ENCODE data around the gene FILIP1L. TPM values are rescaled to one million over a fixed set of nuclear protein-coding genes. Genes with fewer than 3 reads are reported as not detected.

Gene FILIP1L
- total and polyA plus RNA-seq, 2 of the 13 experiments (the other 11 are each of a cell fraction or from before 2014, with no cell fraction given) = 8.1 to 187 TPM

DNA sequence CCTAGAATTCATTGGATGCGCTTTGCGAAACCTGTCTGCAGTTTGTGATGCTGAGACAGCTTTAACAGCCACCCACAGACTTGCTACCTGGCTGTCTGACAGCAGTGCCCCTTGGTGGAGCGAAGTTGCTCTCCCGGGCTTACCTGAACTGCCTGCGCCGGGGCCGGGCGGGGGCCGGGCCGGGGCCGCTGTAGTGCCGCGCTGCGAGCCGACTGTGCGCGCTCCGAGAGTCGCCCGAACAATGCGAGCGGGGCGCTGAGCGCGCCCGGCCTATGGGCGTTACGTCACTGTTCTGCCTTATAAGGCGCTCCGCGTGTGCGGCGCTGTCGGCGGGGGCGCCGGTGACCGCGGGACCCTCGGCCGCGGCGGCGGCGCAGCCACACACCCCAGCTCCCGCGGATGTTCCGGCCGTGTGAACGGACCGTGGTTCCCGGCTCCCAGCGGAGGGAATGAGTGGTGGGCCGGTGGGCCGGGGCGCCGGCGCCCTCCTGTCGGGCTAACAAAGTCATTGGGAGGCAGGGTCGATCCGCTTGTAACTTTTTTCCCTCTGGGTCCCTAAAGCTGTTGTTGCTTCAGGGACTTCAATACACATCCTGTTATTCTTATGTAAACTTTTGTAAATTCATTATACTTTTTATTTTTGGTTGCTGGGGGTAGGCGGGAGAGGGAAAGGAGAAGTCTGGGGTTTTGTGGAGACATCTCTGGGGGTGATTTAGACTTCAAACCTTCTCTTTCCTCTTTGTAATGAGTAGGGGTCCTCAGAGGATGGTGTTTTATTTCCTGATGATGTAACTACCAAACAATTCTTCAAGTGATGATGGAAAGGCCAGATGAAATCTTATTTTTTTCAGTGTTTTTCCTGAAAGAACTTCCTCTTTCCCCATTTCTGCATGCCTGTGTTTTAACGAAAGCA is 238.1 kb downstream of the FILIP1L start (continued):
- no peak; the same call in 1 of the 2 replicates for TF ChIP-seq NFKBIZ (CRISPR knock-in tag; IDR thresholded peaks at IDR 0.05)
- TF ChIP-seq ZNF234 (CRISPR knock-in tag; conservative IDR thresholded peaks at IDR 0.05) = 0 out of 2 replicates have a peak, but pooled peaks have one; percentile 47
- peak; percentile 96 for TF ChIP-seq SRY (CRISPR knock-in tag; IDR thresholded peaks at IDR 0.05)
- peak; percentile 80; the same call in 1 of the 2 replicates for TF ChIP-seq ZNF343 (CRISPR knock-in tag; IDR thresholded peaks at IDR 0.05)
- peak; percentile 82; the same call in 1 of the 2 replicates for TF ChIP-seq EEA1 (CRISPR knock-in tag; IDR thresholded peaks at IDR 0.05; ENCODE audit: borderline replicate concordance)
- TF ChIP-seq MAFK (conservative IDR thresholded peaks at IDR 0.05 in 1 of 2, IDR thresholded peaks at IDR 0.05 in 1 of 2; ENCODE audit: low read length in 2 of 2) = no peak
- TF ChIP-seq, protein P1, sequence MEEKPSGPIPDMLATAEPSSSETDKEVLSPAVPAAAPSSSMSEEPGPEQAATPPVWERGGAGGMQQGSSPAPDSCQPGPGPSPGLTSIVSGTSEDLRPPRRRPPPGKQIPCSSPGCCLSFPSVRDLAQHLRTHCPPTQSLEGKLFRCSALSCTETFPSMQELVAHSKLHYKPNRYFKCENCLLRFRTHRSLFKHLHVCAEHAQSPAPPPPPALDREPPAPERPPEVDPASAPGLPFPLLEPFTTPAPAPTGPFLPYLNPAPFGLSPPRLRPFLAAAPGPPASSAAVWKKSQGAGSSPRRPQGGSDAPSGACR (CRISPR knock-in tag; IDR thresholded peaks at IDR 0.05) = no peak
- TF ChIP-seq ISX (CRISPR knock-in tag; conservative IDR thresholded peaks at IDR 0.05) = peak; percentile 83; the same call in 1 of the 2 replicates
- no peak; the same call in 1 of the 2 replicates for TF ChIP-seq ARID2 (CRISPR knock-in tag; IDR thresholded peaks at IDR 0.05; ENCODE audit: borderline replicate concordance)
- TF ChIP-seq, protein P2, sequence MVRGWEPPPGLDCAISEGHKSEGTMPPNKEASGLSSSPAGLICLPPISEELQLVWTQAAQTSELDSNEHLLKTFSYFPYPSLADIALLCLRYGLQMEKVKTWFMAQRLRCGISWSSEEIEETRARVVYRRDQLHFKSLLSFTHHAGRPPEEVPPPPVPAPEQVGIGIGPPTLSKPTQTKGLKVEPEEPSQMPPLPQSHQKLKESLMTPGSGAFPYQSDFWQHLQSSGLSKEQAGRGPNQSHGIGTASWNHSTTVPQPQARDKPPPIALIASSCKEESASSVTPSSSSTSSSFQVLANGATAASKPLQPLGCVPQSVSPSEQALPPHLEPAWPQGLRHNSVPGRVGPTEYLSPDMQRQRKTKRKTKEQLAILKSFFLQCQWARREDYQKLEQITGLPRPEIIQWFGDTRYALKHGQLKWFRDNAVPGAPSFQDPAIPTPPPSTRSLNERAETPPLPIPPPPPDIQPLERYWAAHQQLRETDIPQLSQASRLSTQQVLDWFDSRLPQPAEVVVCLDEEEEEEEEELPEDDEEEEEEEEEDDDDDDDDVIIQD (CRISPR knock-in tag; IDR thresholded peaks at IDR 0.05; ENCODE audit: low read depth) = no peak
- TF ChIP-seq, protein P3, sequence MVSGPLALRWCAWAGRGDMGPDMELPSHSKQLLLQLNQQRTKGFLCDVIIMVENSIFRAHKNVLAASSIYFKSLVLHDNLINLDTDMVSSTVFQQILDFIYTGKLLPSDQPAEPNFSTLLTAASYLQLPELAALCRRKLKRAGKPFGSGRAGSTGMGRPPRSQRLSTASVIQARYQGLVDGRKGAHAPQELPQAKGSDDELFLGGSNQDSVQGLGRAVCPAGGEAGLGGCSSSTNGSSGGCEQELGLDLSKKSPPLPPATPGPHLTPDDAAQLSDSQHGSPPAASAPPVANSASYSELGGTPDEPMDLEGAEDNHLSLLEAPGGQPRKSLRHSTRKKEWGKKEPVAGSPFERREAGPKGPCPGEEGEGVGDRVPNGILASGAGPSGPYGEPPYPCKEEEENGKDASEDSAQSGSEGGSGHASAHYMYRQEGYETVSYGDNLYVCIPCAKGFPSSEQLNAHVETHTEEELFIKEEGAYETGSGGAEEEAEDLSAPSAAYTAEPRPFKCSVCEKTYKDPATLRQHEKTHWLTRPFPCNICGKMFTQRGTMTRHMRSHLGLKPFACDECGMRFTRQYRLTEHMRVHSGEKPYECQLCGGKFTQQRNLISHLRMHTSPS (CRISPR knock-in tag; IDR thresholded peaks at IDR 0.05; ENCODE audit: low read depth) = no peak
- 0 out of 2 replicates have a peak, but pooled peaks have one; percentile 71 for TF ChIP-seq ZNF616 (CRISPR knock-in tag; IDR thresholded peaks at IDR 0.05; ENCODE audit: low read depth)
- peak; percentile 81; the same call in 1 of the 2 replicates for TF ChIP-seq KAT7 (CRISPR knock-in tag; IDR thresholded peaks at IDR 0.05; ENCODE audit: borderline replicate concordance)
- TF ChIP-seq, protein P4, sequence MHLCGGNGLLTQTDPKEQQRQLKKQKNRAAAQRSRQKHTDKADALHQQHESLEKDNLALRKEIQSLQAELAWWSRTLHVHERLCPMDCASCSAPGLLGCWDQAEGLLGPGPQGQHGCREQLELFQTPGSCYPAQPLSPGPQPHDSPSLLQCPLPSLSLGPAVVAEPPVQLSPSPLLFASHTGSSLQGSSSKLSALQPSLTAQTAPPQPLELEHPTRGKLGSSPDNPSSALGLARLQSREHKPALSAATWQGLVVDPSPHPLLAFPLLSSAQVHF (CRISPR knock-in tag; IDR thresholded peaks at IDR 0.05) = peak; percentile 70; the same call in 1 of the 2 replicates
- TF ChIP-seq, protein P5, sequence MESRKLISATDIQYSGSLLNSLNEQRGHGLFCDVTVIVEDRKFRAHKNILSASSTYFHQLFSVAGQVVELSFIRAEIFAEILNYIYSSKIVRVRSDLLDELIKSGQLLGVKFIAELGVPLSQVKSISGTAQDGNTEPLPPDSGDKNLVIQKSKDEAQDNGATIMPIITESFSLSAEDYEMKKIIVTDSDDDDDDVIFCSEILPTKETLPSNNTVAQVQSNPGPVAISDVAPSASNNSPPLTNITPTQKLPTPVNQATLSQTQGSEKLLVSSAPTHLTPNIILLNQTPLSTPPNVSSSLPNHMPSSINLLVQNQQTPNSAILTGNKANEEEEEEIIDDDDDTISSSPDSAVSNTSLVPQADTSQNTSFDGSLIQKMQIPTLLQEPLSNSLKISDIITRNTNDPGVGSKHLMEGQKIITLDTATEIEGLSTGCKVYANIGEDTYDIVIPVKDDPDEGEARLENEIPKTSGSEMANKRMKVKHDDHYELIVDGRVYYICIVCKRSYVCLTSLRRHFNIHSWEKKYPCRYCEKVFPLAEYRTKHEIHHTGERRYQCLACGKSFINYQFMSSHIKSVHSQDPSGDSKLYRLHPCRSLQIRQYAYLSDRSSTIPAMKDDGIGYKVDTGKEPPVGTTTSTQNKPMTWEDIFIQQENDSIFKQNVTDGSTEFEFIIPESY (CRISPR knock-in tag; IDR thresholded peaks at IDR 0.05) = no peak
- TF ChIP-seq, protein P6, sequence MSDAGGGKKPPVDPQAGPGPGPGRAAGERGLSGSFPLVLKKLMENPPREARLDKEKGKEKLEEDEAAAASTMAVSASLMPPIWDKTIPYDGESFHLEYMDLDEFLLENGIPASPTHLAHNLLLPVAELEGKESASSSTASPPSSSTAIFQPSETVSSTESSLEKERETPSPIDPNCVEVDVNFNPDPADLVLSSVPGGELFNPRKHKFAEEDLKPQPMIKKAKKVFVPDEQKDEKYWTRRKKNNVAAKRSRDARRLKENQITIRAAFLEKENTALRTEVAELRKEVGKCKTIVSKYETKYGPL (CRISPR knock-in tag; IDR thresholded peaks at IDR 0.05) = peak; percentile 84
- TF ChIP-seq ZNF839 (CRISPR knock-in tag; IDR thresholded peaks at IDR 0.05; ENCODE audit: borderline replicate concordance) = 0 out of 2 replicates have a peak, but pooled peaks have one; percentile 23
- TF ChIP-seq ZNF331 (CRISPR knock-in tag; IDR thresholded peaks at IDR 0.05) = peak; percentile 87
- peak; percentile 43; the same call in 1 of the 2 replicates for TF ChIP-seq ETV5 (CRISPR knock-in tag; IDR thresholded peaks at IDR 0.05; ENCODE audit: borderline replicate concordance)
- TF ChIP-seq HNRNPK (IDR thresholded peaks at IDR 0.05; ENCODE audit: low read depth, low read length, poor library complexity, severe bottlenecking) = no peak

Data from HepG2 (cell line).